Glomerular visceral epithelial cell (primary cell): ENCODE measurements around the gene KLHL3.

Experiments
- DNase-seq: peaks from one replicate; pipeline ENCODE4 v3.0.0-alpha.2; 2016; ENCODE audit errors: extremely low spot score

Gene KLHL3

DNA sequence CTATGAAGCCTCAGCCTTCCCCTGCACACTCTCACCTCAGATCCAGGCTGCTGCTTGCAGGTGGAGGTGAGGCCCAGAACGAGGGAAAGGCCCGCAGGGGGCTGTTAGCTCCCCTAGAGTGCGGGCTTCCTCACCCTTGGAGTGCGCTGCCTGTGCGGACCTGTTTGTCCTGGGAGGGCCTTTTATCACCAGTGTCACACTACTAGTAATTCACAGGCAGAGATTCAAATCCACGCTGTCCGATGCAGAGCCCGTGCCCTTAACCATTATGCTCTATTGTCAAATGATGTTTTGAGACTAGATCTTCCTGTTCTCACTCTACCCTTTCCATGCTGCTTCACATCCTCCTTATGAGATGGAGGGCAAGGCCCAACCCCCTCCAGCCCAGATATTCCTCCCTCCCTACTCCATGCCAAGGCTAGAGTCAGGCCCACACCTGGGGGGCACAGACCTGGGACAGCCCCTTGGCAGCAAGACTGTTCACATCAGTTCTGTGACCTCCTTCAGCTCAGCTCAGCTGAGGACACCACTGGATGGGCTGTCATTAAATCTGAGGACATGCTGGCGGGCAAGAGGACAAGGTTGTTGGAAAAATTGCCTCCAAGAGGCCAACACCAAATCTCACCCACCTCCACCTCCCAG lies 124.0 kb downstream of the KLHL3 start:
- no peak for DNase-seq

DNA sequence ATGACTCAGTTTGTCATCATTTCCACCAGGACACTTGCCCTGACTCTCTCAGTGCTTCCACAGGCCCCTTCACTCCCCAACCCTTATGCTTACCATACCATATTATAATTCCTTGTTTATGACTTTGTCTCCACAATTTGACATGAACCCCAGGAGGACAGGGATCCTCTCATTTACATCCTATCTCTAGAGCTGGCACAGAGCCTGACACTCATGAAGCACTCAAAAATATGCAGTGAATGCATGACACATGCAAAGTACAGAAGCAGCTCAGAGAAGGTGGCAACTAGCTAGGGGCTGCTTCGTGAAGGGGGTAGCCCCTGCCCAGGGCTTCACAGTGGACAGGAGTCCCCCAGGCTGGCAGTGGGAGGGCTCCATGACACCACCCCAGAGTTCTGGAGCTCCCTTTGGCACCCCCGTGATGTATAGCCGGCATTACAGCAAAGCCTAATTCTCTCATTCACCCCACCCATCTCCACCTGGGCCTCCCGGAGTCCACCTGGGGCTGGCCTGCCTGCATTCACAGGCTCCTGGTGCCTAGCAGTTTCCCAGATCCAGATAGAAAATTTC lies 124.8 kb downstream of the KLHL3 start:
- no peak for DNase-seq

DNA sequence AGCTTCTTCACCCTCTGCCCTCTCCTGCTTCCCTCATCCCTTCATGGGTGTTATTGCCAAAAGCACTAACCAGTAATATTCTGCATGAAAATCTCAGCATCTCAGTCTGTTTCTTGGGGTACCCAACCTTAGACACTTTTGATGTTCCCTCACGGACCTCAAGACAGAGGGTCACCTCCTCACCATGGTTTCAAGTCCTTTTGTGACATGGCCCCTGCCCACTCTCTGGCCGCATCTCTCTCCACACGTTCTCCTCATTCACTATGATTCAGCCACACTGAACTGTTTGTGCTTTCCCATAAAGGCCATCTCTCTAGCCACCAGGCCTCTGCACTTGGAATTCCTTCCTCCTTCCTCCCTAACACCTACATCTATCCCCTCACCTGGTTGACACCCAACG lies 125.3 kb downstream of the KLHL3 start:
- no peak for DNase-seq

DNA sequence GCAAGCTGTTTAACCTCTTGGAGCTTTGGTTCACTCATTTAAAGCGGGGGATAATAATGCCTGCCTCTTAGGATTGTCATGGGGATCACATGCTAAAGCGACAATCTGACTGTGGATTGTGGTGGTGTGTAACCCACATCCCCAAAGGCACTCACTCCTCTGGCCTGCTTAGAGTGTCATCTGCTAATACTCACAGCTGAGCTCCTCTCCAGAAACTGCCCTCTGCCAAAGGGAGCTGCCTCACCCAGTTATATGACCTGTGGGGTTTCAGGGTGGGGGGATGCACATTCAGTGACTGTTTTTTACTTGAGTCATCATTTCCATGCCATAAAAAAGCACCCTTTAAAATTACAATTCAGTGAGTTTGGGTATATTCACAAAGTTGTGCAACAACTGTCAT lies 126.8 kb downstream of the KLHL3 start:
- no peak for DNase-seq

DNA sequence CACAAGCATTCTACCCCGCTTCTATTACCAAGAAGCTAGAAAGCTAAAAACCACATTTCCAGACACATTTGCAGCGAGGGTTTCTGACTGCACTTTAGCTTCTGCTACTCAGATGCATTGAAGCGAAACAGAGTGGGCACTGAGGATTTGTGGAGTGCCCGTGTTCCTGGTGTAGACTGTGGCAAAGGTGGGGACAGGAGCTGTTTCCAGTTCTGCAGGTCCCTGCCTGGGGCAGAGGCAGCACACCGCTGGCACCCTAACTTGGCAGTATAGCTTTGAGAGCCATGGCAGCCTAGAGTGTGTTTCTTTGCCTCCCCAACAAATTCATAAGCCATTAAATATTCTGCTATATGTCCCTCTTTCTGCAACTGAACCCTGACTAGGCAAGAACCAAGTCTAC lies 128.1 kb downstream of the KLHL3 start:
- no peak for DNase-seq

DNA sequence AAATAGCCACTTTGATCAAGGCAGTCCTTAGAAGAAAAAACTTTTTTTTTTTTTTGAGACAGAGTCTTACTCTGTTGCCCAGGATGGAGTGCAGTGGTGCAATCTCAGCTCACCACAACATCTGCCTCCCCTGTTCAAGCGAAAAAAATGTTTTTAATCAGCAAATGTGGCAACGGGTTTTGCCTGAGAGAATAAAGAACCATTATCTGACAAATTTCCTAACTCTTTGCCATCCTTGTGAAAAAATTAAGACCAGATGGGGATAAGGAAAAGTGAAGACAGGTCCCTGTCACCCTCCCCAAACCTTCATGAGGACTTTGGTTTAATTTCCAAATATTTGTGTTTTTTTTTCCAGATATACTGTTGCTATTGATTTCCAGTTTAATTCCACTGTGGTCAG lies 129.5 kb downstream of the KLHL3 start:
- DNase-seq, result no peak

DNA sequence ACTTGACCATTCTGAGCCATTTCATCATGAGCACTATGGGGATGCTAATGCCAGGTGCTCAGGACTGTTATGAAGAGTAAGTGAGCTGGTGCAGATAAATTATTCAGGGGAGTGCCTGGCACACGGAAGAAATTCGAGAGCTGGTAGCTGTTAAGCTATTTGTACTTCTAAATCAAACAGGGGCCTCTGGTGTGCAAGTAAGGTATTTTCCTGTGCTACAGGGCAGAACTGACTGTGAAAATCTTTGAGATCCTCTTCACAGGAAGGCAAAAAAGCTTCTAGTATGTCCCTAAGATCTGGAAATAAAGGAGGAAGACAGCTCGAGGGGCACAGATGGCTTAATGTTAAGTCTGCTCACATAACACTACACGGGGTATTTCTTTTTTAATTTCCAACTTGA lies 130.5 kb downstream of the KLHL3 start:
- no peak for DNase-seq

DNA sequence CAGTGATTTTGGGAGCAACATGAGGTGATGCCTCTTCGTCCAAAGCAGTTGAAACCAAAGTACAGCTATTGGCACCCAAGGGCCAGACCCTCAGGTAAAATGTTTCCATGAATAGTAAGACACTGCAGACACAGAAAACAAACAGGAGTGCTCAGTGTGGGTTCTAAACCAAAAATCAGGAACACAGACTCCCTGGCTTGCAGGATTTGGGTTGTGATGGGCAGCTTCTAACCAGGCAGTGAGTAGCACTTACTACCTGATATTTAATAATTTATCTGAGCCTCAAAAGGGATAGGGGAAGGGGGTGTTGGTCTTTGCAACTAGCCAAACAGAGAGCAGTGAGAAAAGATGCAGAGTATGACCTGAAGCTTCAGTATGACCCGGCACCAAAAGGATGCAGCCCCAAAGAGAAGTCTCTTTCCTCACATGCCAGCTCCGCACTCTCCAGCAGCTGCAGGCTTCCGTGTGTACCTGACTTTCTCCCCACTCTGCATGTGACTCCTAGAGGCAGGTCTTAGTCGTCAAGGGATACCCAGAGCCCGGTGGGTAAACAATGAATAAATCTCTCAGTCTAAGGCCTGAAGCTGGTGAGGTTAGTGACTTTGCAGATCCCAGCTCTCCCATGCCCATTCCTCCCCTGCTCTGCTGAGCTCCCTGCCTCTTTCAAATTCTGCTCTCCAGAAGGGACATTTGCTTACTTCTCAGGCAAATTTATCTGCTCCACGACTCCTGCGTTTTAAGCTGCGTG lies 131.4 kb downstream of the KLHL3 start:
- DNase-seq, result no peak

DNA sequence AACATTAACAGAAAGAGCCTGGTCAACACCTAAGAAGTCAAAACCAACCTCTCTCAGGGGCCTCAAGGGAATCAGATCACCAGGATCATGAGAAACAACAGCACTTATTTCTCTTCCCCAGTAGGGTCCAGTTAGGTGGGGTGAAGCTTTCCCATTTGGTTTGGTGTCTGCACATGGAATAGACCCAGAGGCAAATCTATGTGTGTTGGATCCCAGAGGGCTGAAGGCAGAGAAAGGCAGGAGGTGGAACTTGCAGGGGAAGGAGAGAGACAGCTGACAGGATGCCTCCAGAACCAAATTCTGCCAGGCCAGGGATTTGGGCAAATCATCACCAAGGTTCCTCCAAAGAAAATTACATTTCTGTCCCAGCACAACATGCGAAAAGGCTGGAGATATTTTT lies 132.0 kb downstream of the KLHL3 start:
- DNase-seq, result no peak

DNA sequence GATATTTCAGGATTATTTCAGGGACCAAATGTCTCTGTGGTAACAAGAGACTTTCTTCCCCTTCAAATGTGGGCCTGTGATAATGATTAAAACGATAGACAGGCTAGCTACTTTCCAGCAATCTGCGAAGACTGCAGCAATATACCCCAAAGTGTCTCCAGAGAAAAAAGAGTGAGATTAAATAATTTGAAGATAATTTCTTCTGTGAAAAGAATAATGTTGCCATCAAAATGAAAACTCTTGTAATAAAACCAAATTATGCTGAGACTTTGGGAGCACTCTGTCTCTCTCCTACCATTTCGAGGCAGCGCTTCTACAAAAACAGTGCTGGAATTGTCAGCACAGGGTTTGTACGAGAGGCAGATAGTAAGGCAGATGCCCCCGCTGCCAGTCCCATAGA lies 132.5 kb downstream of the KLHL3 start:
- DNase-seq, result no peak

DNA sequence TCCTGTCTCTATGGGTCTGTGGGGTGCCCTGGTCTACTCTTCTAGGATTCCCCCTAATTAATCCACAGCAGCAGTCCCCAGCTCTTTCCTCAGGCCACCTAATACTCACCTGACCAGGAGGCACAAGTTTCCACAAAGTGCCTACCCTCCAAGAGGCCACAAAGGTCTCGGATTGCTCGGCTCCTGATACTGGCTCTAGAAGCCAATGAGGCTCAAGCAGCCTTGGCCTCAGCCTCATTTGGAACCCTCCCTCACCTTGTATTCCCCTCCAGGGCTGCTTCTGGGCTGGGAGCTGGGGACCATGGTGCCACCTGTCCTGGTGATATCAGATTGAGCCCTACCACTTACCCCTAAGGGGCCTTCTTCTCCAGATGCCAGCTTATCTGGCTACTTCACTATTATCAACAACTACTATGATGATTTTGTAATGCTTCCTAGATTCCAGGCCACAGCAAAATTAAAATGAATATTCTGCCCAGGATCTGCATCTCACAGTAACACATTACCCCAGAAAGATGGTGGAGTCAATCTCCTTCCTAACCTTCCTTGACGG lies 133.1 kb downstream of the KLHL3 start:
- no peak for DNase-seq

DNA sequence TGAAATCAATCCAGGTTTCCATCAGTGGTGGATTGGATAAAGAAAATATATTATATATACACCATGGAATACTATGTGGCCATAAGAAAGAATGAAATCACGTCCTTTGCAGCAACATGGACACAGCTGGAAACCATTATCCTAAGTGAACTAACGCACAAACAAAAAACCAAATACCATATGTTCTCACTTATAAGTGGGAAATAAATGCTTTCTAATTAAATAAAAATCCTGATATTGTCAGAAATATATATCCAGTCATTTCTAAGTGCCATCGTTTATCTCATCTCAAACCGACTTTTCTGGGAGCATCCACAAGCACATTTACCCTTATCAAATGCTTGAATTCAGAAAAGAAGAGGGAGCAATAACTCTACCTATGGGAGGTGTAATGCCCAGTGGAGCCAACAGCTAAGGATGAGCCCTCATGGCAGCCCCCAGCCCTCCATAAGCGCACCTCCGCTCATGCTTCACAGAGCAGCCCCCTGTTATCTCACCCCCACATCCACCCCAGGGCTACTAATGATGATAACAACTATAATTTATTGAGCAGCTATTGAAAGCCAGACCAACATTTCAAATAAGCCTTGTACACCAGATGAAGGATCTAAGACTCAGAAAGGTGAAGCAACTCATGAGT lies 135.0 kb downstream of the KLHL3 start:
- DNase-seq, result no peak

DNA sequence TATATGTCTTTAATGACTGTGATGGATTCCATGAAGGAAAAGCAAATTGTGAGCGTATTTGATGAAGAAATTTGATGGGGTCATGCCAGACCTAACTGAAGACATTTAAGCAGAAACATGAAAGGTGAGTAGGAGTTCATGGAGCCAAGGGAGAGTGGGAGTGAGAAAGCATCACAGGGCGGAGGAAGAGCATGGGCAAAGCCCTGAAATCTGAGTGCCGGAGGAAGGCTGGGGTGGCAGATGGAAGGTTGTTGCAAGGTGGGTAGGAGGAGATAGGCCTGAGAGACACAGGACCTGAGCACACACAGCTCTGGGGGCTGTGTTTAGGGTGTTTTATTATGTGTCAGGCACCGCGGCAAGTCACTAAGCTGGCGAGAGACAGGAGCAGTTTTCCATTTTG lies 136.4 kb downstream of the KLHL3 start:
- no peak for DNase-seq

DNA sequence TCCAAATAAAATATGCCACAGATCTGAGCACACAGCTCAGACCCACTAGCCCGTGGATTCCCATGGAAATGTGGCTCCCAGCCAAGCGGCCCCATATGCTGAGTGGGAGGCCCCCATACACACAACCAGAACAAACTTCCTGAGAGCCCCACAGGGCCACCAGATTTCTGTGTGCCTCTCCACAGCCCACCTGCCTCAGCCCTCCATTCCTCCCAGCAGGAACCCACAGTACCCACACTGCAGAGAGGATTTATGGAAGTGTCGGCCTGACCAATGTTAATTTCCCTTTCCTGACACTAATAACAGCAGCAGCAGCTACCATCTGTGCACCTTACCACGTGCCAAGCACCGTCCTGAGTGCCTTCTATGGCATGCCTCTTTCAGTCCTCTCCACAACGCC lies 137.5 kb downstream of the KLHL3 start:
- DNase-seq, result no peak

DNA sequence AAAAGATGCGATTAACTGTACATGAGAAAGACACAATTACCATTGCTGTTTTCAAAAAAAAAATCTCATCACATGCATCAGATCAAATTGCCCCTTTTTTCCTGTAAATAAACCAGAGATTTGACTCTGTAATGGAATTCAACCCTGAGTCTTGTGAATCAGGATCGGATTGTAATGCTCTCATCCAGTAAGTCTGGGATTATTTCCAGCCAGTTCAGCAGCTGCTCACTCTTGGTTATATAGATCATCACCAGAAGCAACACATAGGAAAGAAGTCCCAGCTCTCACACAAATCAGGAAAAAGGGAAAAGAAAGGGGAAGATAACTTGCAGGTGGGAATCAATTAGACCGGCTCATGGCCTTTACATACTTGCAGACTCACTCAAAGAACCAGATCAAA lies 138.9 kb downstream of the KLHL3 start:
- DNase-seq, result no peak

DNA sequence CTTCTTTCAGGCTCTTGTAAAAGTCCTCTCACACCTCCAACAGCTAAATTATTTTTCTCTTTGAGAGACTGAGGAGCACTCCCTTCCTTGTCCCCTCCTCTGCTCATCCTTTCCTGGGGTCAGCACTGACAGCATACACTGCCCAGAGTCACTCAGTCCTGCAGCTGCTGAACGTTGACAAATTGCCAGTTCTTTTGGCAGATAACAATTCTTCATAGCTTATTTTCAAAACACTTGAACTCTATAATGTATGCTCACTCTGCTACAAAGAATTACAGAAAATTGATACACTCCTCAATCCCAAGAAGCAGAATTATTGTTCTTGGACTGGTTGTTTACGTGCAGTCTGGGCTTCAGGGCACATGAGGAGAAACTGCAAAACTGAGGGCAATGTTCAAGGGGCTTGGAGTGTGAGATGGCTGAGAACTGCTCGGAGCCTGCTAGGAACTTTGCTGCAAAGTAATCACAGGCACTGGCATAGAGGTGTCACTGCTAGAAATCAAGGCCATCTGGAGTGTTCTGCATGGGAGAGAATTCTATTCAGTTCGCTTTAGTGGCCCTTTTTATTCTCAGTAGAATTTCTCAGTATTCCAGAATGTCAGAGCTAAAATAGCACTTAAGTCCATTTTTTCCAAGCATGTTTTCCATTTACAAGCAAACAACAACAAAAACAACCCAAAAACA lies 140.4 kb downstream of the KLHL3 start:
- DNase-seq, result no peak

DNA sequence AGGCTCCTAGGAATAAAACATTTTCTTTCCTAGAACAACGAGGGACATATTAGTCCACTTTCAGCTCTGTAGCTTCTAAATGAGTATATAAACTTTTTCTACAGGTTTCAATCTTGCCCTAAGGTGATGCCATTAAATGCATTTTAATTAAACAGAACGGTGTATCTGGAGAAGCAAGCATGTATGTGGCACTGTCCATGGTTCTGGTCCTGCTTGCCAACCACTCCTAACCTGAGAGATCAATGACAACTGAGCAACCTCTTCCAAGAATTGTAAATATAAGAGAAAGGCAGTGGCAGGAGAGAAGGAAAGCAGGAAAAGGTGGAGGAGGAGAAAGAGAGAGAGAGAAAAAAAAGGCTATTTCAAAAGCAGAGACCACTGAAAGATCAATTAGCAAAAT lies 141.2 kb downstream of the KLHL3 start:
- DNase-seq, result no peak

DNA sequence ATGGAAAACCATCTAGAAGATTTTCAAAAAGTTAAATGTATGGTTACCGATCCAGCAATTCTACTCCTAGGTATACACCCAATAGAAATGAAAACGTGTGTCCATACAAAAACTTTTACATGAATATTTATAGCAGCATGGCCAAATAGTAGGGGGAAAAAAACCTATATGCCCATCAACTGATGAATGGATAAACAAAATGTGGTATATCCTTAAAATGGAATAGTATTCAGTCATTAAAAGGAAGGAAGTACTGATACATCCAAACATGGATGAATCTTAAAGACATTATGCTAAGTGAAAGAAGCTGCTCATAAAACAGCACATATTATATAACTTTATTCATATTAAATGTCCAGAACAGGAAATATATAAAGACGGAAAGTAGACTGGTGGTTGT lies 143.6 kb downstream of the KLHL3 start:
- DNase-seq, result no peak

DNA sequence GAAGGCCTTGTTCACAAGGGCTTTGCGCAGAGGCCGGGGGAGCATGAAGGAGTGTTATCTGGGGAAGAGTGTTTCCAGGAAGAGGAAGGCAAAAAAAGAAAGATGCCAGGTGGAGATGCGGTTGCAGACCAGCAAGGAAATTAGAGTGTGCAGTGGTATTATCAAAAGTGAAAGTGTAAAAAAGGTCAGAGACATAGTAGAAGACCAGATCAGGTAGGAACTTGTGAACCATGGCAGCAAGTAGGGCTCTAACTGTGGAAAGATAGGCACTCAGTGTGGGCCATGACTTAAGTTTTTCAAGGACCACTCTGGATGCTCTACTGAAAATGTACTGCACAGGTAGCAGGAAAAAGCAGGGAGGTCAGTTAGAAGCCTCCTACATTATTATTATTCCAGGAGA lies 146.7 kb downstream of the KLHL3 start:
- no peak for DNase-seq

DNA sequence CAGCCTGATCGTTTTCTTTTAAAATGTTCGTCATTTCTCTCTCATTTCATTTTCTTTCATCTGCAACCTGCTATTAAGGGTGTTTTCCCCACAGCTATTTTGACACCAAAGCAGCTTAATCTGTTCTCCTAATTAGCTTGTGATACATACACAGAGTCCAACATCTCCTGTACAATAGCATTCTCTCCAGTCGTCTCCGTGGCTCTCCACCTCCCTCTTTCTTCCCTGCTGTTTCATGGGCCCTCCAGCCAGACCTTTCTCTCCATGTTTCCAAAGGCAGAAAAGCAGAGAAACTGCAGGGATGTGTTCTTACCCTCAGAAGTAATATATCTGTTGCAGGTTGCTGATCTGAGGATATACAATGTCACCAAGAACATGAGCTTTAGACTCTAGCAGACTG lies 148.0 kb downstream of the KLHL3 start:
- DNase-seq, result no peak

DNA sequence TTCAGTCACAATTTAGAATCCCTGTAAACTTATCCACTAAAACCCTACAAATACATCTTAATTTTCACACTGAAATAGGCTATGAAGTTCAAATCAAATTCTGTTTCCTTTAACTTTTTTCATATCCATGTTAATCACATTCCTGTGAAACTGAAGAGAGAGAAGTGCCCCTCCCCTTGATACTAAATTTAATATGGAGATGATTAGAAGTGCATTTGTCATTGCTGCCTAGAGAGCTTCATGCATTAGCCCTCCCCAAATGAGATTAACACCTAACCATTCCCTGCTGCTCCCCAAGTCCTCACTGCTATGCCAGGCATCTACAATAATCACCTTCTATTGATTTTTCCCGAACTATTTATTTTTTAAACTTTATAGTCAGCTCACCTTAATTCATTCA lies 151.6 kb downstream of the KLHL3 start:
- DNase-seq, result no peak

DNA sequence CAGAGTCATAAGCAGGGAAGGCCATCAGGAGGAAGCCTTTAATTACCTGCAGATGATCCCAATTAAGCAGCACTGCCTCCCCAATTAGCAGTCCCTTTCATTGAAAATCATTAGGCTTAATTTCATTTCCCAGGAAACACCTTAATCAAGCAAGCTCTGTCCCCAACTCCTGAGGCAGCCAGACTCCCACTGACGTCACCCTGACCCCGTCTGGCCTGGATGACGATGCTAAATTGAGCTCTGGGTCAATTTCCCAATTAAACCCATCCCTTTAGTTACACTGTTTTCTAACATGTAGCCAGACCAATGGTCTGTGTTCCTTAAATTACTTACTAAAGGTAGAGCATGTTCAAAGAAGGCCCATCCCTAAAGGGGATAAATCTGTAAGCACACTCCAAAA lies 152.8 kb downstream of the KLHL3 start:
- no peak for DNase-seq
